ENCODE results near the gene COG6.

DNA sequence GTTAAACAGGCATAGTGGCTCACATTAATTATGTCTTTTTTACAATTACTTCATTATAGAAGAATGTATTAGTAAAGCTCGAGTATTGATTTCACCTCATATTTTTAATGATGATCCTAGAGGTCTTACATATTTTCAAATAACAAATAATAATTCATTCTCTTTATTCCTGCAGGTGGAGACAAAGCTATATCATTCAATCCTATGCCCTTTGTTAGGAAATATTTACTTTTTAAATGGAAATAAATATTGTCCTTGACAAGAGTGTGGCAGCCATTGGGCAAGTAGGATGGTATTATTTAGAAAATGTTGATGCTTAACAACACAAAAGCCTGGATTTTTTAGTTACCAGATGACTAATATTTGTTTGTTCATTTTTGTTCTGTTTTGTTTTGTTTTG is 127.6 kb downstream of the COG6 start:
- TF ChIP-seq, protein P1, sequence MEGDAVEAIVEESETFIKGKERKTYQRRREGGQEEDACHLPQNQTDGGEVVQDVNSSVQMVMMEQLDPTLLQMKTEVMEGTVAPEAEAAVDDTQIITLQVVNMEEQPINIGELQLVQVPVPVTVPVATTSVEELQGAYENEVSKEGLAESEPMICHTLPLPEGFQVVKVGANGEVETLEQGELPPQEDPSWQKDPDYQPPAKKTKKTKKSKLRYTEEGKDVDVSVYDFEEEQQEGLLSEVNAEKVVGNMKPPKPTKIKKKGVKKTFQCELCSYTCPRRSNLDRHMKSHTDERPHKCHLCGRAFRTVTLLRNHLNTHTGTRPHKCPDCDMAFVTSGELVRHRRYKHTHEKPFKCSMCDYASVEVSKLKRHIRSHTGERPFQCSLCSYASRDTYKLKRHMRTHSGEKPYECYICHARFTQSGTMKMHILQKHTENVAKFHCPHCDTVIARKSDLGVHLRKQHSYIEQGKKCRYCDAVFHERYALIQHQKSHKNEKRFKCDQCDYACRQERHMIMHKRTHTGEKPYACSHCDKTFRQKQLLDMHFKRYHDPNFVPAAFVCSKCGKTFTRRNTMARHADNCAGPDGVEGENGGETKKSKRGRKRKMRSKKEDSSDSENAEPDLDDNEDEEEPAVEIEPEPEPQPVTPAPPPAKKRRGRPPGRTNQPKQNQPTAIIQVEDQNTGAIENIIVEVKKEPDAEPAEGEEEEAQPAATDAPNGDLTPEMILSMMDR (IDR thresholded peaks at IDR 0.05) = no peak
- TF ChIP-seq POLR2A (IDR thresholded peaks at IDR 0.05) = no peak
- no peak for TF ChIP-seq POLR2AphosphoS5 (IDR thresholded peaks at IDR 0.05)

All from breast epithelium (tissue), 3 donors.